Hepatocyte (in vitro differentiated cells): ENCODE measurements around the gene ERC2. TPM values are rescaled to one million over a fixed set of nuclear protein-coding genes. Genes with fewer than 3 reads are reported as not detected.
A peak's percentile ranks its signal among the peaks of the same experiment; 100 is the strongest.

ENCODE experiments used
- DNase-seq: peaks from one replicate; pipeline ENCODE4 v3.0.0-alpha.2; 2016; ENCODE audit warnings: low spot score
- H2AFZ ChIP-seq: fragments of 200-600 bp; sonication (generic); 2 replicates; pipeline ENCODE4 v1.6.0; 2016; ENCODE audit warnings: antibody characterized with exemption, mild to moderate bottlenecking
- H3K27ac ChIP-seq: fragments of 200-600 bp; sonication (generic); 2 replicates; pipeline ENCODE4 v1.5.1; 2016; ENCODE audit warnings: mild to moderate bottlenecking
- H3K27me3 ChIP-seq: fragments of 200-600 bp; sonication (generic); 2 replicates; pipeline ENCODE4 v1.6.1; 2016
- H3K36me3 ChIP-seq: fragments of 200-600 bp; sonication (generic); replicated peaks from 2 replicates; pipeline ENCODE4 v1.5.1; 2016; ENCODE audit warnings: low read depth; ENCODE audit not compliant: insufficient read depth
- H3K4me1 ChIP-seq: fragments of 200-600 bp; sonication (generic); 2 replicates; pipeline ENCODE4 v1.5.1; 2016; ENCODE audit warnings: mild to moderate bottlenecking, moderate library complexity; ENCODE audit not compliant: insufficient read depth
- H3K4me2 ChIP-seq: fragments of 200-600 bp; sonication (generic); 2 replicates; pipeline ENCODE4 v1.6.0; 2016
- H3K4me3 ChIP-seq: fragments of 200-600 bp; sonication (generic); 2 replicates; pipeline ENCODE4 v1.5.1; 2016; ENCODE audit warnings: mild to moderate bottlenecking
- H3K79me2 ChIP-seq: fragments of 200-600 bp; sonication (generic); 2 replicates; pipeline ENCODE4 v1.6.0; 2017; ENCODE audit warnings: mild to moderate bottlenecking
- H3K9me2 ChIP-seq: fragments of 200-600 bp; sonication (generic); replicated peaks from 2 replicates; pipeline ENCODE4 v1.6.0; 2017; ENCODE audit warnings: mild to moderate bottlenecking; ENCODE audit not compliant: insufficient read depth
- H3K9me3 ChIP-seq: fragments of 200-600 bp; sonication (generic); 2 replicates; pipeline ENCODE4 v1.5.1; 2016; ENCODE audit warnings: low read depth, mild to moderate bottlenecking
- H4K20me1 ChIP-seq: fragments of 200-600 bp; sonication (generic); 2 replicates; pipeline ENCODE4 v1.6.0; 2016; ENCODE audit warnings: mild to moderate bottlenecking; ENCODE audit not compliant: insufficient read depth, poor library complexity, severe bottlenecking
- CTCF ChIP-seq: fragments of 200-600 bp; sonication (generic); IDR thresholded peaks from 2 replicates; pipeline ENCODE4 v1.5.1; 2016; ENCODE audit warnings: antibody characterized with exemption, mild to moderate bottlenecking; ENCODE audit not compliant: poor library complexity
- EZH2 ChIP-seq: fragments of 200-600 bp; sonication (generic); IDR thresholded peaks from 2 replicates; pipeline ENCODE4 v1.6.1; 2016; ENCODE audit warnings: antibody characterized with exemption, mild to moderate bottlenecking, borderline replicate concordance
- EZH2phosphoT487 ChIP-seq: fragments of 200-600 bp; sonication (generic); IDR thresholded peaks from one replicate; pipeline ENCODE4 v1.6.1; 2018; ENCODE audit warnings: antibody characterized with exemption, mild to moderate bottlenecking, low read depth, moderate library complexity; ENCODE audit not compliant: unreplicated experiment, severe bottlenecking
- WGBS: methylation state at CpG from one replicate; pipeline ENCODE4 v1.1.6; 2016; ENCODE audit warnings: low lambda C conversion rate; ENCODE audit errors: missing lambda C conversion rate; 5-methylcytosine and 5-hydroxymethylcytosine counted together
- microRNA-seq: library from miRNA; unstranded; fragments of <30 nt; microRNA quantifications from one replicate; pipeline ENCODE4, GENCODE V29; 2017
- polyA plus RNA-seq: library from polyadenylated mRNA; unstranded; fragments of >200 nt; fragmentation: Nextera tagmentation; extraction: Ambion mirVana; gene quantifications from 2 replicates; pipeline ENCODE4 v1.2.1, GENCODE V29; 2016
- small RNA-seq: library from RNA; depleted of rRNA; stranded (forward); fragments of <200 nt; gene quantifications from one replicate; pipeline ENCODE3, GENCODE V24; 2014
- total RNA-seq: library from RNA; depleted of rRNA; stranded (reverse); fragments of >200 nt; gene quantifications from 2 replicates; pipeline ENCODE4 v1.2.3, GENCODE V29; 2014

ERC2 gene
- total and polyA plus RNA-seq, 2 experiments from 2014 or later, result 1.2 to 5.3 TPM

- Histone ChIP-seq H3K27me3 (no peaks in the 10 kb centered on the region), H3K36me3 (no peaks in the 10 kb centered on the region), H3K4me3 (no peak overlapping the region), H3K9me3 (no peaks in the 10 kb centered on the region), H3K9me2 (no peaks in the 10 kb centered on the region), H3K79me2 (no peaks in the 10 kb centered on the region), H3K27ac (no peak overlapping the region), H3K4me2 (no peak overlapping the region), H4K20me1 (no peaks in the 10 kb centered on the region), H3K4me1 (no peaks in the 10 kb centered on the region), H2AFZ (no peak overlapping the region)
- 90% methylated on average over 1 of the region's 1 CpG for WGBS
- no peak for TF ChIP-seq CTCF
- no peak for TF ChIP-seq EZH2
- no peak for TF ChIP-seq EZH2phosphoT487
- no peak for DNase-seq
Measured at GRCh38 chr3:55461896-55462295, 1006.4 kb downstream of the ERC2 start.

- Histone ChIP-seq H4K20me1 (no peaks in the 10 kb centered on the region), H3K9me3 (no peaks in the 10 kb centered on the region), H3K4me1 (no peaks in the 10 kb centered on the region), H3K27me3 (no peaks in the 10 kb centered on the region), H3K4me3 (no peak overlapping the region), H3K36me3 (no peaks in the 10 kb centered on the region), H3K4me2 (no peak overlapping the region), H3K79me2 (no peaks in the 10 kb centered on the region), H3K27ac (no peak overlapping the region), H2AFZ (no peak overlapping the region), H3K9me2 (no peaks in the 10 kb centered on the region)
- no peak for DNase-seq
- TF ChIP-seq EZH2 (no peak), CTCF (no peak), EZH2phosphoT487 (no peak)
Measured at GRCh38 chr3:55459838-55460237, 1008.4 kb downstream of the ERC2 start.

Small RNA genes within 50 kb of the gene (microRNA-seq; reads per million reads assigned to microRNA genes)
- not detected for gene MIR3938

Small RNA genes within 50 kb of the gene (small RNA-seq; reads per million reads assigned to genes)
- gene MIR3938 (0.59 reads per million, percentile 48 among the genes with 10 or more reads in this experiment), gene RNA5SP133 (not detected)

Other genes with a start within 250 kb of the ERC2 start
- 17.7 and 25.7 TPM in 2 replicates for gene CCDC66, start 88.7 kb upstream of the ERC2 start, total RNA-seq
- 10.4 and 12.8 TPM in 2 replicates for gene CCDC66, start 88.7 kb upstream of the ERC2 start, polyA plus RNA-seq
- gene TASOR, start 214.8 kb upstream of the ERC2 start, total RNA-seq, result 62.3 and 64.0 TPM in 2 replicates
- 9.3 and 14.2 TPM in 2 replicates for gene TASOR, start 214.8 kb upstream of the ERC2 start, polyA plus RNA-seq